Measurements from ENCODE around the gene RAB33A. TPM values are rescaled to one million over a fixed set of nuclear protein-coding genes. Genes with fewer than 3 reads are reported as not detected.

RAB33A gene
- 1 to 10 TPM in 1 of 4 donors, under 1 TPM in 2, not detected in 1; 0.79 to 6.2 (median 0.82) TPM for total RNA-seq

DNA sequence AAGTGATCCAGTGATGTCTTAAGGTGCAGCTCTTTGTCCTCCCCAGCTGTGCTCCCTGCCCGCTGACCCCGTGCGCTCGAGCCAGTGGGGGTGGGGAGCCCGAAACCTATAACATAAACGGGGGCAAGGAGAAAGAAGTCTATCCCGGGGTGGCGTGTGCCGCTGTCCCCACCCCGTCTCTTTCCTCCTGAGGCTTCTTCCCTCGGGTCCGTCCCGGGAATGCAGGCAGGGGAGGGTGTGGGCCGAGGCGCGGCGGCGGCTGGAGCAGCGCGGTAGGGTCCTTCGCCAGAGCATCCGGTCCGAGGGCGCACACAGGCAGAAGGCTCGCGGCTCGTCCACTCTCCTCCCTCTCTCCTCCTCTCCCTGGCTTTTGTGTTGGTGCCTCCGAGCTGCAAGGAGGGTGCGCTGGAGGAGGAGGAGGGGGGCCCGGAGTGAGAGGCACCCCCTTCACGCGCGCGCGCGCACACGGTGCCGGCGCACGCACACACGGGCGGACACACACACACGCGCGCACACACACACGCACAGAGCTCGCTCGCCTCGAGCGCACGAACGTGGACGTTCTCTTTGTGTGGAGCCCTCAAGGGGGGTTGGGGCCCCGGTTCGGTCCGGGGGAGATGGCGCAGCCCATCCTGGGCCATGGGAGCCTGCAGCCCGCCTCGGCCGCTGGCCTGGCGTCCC lies at the start of gene RAB33A:
TSS of gene RAB33A (plus strand) at position 517 of the 681 bp plus-strand sequence. CDS start at position 618, 101 bp downstream.
- H3K4me1 ChIP-seq, result peaks cover 0 to 18% (median 2%) of the 10 kb centered on the region in 4 donors
- H3K27ac ChIP-seq, result peak within 1 kb of the TSS; percentile 47 to 74 (median 62)
- TF ChIP-seq POLR2A (IDR thresholded peaks at IDR 0.05) (no peak), EP300 (IDR thresholded peaks at IDR 0.05; ENCODE audit: low read depth) (no peak), POLR2AphosphoS5 (IDR thresholded peaks at IDR 0.05) (no peak)
- TF ChIP-seq, protein P1, sequence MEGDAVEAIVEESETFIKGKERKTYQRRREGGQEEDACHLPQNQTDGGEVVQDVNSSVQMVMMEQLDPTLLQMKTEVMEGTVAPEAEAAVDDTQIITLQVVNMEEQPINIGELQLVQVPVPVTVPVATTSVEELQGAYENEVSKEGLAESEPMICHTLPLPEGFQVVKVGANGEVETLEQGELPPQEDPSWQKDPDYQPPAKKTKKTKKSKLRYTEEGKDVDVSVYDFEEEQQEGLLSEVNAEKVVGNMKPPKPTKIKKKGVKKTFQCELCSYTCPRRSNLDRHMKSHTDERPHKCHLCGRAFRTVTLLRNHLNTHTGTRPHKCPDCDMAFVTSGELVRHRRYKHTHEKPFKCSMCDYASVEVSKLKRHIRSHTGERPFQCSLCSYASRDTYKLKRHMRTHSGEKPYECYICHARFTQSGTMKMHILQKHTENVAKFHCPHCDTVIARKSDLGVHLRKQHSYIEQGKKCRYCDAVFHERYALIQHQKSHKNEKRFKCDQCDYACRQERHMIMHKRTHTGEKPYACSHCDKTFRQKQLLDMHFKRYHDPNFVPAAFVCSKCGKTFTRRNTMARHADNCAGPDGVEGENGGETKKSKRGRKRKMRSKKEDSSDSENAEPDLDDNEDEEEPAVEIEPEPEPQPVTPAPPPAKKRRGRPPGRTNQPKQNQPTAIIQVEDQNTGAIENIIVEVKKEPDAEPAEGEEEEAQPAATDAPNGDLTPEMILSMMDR (IDR thresholded peaks at IDR 0.05), result no peak
- H3K27me3 ChIP-seq, result peaks cover 8% of the 10 kb centered on the region
- no peaks in the 10 kb centered on the region for H3K36me3 ChIP-seq
- 52% methylated on average over 44 of the region's 61 CpGs; no CpG with 5 or more reads in 1 of the 2 donors for WGBS, 2 donors (ENCODE audit: low coverage in 1 of 2)
- intact Hi-C loops (cut with DNase I; ENCODE audit: low total_unique reads) (no loop called here), in situ Hi-C loops (cut with MboI; ENCODE audit: low pct_ligation_motif_present in 1 of 4, low pct_unique_long_range_greater_than_20kb in 1 of 4, low sequenced_read_pairs in 3 of 4) (no loop called here)
- DNase-seq, result peak; percentile 13
- peak within 1 kb of the TSS; percentile 19 to 55 (median 31) for H3K4me3 ChIP-seq
- H3K9me3 ChIP-seq, result no peaks in the 10 kb centered on the region

DNA sequence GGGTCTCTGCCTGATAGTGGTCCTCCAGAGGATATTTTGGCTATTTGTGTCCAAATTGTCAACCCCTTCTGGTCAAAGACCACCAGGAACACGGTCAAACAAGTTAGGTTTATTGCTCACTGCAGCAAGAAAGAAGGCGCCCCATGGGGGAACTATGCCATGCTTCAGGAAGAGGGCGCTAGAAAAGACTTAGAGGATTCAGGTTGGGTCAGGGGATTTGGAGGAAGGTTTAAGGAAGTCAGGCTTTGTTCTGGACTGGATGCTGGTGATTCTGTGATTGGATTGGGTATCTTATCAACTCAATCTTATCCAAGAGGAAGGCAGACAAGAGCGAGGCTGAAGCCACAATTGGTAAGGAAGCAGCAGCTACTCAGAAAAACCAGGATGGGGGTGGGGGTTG lies 47.2 kb upstream of the RAB33A start:
- peaks cover 0 to 10% (median 6%) of the 10 kb centered on the region in 4 donors for H3K4me1 ChIP-seq
- H3K27me3 ChIP-seq, result no peaks in the 10 kb centered on the region
- no peak for DNase-seq
- H3K9me3 ChIP-seq, result no peaks in the 10 kb centered on the region
- H3K36me3 ChIP-seq, result no peaks in the 10 kb centered on the region
- in situ Hi-C loops (cut with MboI; ENCODE audit: low pct_ligation_motif_present in 1 of 4, low pct_unique_long_range_greater_than_20kb in 1 of 4, low sequenced_read_pairs in 3 of 4), result no loop called here
- intact Hi-C loops (cut with DNase I; ENCODE audit: low total_unique reads), result no loop called here
- WGBS, 2 donors (ENCODE audit: low coverage in 1 of 2), result 78% methylated on average over 4 of the region's 4 CpGs; no CpG with 5 or more reads in 1 of the 2 donors
- no peak for TF ChIP-seq POLR2AphosphoS5 (IDR thresholded peaks at IDR 0.05)
- no peak for TF ChIP-seq EP300 (IDR thresholded peaks at IDR 0.05; ENCODE audit: low read depth)
- TF ChIP-seq, protein P1 (IDR thresholded peaks at IDR 0.05), result no peak
- H3K27ac ChIP-seq, result peak overlapping the region; percentile 29 to 70 (median 50)
- H3K4me3 ChIP-seq, result no peak overlapping the region

DNA sequence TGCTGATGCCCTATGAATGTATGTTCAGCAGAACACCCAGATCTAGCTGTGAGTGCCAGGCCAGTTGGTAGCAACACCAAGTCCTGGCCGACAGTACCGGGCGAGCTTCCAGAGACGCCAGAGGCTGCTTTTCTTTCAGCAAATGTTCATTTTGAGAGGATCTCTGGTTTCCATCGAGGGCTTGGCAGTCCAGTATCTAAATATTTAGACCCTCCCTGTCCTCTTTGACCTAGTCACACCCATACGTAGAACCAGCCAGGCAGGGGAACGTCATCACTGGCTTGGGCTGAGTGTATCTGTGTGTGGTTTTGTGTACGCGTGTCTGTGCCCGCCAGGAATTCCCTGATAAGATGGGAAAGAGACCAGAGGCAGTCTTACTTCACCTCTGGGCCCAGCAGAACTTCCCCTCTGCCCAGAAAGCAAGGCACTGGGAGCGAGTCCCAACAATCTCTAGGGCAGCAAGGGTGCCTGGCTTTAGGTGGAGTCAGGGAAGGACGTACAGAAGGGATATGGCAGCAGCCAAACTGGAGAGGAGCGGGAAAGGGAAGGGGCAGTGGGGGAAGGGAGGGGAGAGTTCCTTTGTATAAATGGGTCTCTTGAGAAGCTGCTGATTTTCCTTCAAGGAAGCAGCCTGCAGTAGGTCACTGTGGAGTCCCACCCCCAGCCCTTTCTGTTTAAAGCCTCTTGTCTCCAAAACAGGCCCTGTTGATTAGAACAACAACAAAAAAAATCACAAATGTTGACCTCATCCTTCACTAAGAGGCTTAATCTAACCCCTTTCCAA lies 46.5 kb upstream of the RAB33A start:
- WGBS, 2 donors (ENCODE audit: low coverage in 1 of 2), result 66% methylated on average over 13 of the region's 13 CpGs; no CpG with 5 or more reads in 1 of the 2 donors

DNA sequence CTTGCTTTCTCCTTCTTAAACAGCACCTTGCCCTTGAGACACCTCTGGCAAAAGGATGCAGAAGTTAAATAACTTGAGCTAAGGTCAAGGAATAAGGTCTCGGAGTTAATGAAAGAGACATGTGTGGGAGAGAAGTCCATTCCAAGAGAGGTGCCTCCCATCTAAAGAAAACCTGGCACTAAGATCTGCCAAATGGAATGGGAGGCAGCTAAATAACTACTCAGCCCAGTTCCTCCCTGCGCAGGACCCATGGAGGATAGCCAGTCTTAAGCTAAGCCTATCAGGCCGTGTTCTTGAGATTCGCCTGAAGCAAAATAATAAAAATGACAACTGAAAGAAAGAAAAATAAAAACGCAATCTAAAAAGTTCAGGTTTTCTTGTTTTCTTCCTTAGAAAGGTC lies 40.8 kb upstream of the RAB33A start:
- DNase-seq, result no peak
- TF ChIP-seq, protein P1 (IDR thresholded peaks at IDR 0.05), result no peak
- TF ChIP-seq POLR2AphosphoS5 (IDR thresholded peaks at IDR 0.05) (no peak), EP300 (IDR thresholded peaks at IDR 0.05; ENCODE audit: low read depth) (no peak), POLR2A (IDR thresholded peaks at IDR 0.05) (no peak)
- in situ Hi-C loops (cut with MboI; ENCODE audit: low pct_ligation_motif_present in 1 of 4, low pct_unique_long_range_greater_than_20kb in 1 of 4, low sequenced_read_pairs in 3 of 4) (no loop called here), intact Hi-C loops (cut with DNase I; ENCODE audit: low total_unique reads) (no loop called here)
- Histone ChIP-seq H3K27ac (no peak overlapping the region), H3K36me3 (no peaks in the 10 kb centered on the region), H3K4me1 (no peaks in the 10 kb centered on the region), H3K4me3 (no peak overlapping the region), H3K27me3 (no peaks in the 10 kb centered on the region), H3K9me3 (no peaks in the 10 kb centered on the region)
- 91% methylated on average over 5 of the region's 5 CpGs; no CpG with 5 or more reads in 1 of the 2 donors for WGBS, 2 donors (ENCODE audit: low coverage in 1 of 2)

More for the DNA sequence above, 46.5 kb upstream of the RAB33A start:
- Histone ChIP-seq H3K27me3 (no peaks in the 10 kb centered on the region), H3K27ac (peak overlapping the region; percentile 29 to 70 (median 50)), H3K4me3 (no peak overlapping the region), H3K9me3 (no peaks in the 10 kb centered on the region), H3K4me1 (peaks cover 0 to 8% (median 4%) of the 10 kb centered on the region in 4 donors), H3K36me3 (no peaks in the 10 kb centered on the region)
- intact Hi-C loops (cut with DNase I; ENCODE audit: low total_unique reads), result no loop called here
- peak; percentile 22 for DNase-seq
- TF ChIP-seq POLR2AphosphoS5 (IDR thresholded peaks at IDR 0.05) (peak in 1 of 3 donors; percentile 19), EP300 (IDR thresholded peaks at IDR 0.05; ENCODE audit: low read depth) (no peak)
- in situ Hi-C loops (cut with MboI; ENCODE audit: low pct_ligation_motif_present in 1 of 4, low pct_unique_long_range_greater_than_20kb in 1 of 4, low sequenced_read_pairs in 3 of 4), result no loop called here
